ENCODE data around the gene ARID1B.

GRCh38 chr6:156906451-156906850, 129.3 kb downstream of the ARID1B start:
- no peak for TF ChIP-seq EZH2 (IDR thresholded peaks at IDR 0.05; ENCODE audit: borderline replicate concordance, insufficient read depth, low read depth, low read length, poor library complexity, severe bottlenecking)
- no peak for TF ChIP-seq CTCF (IDR thresholded peaks at IDR 0.05)
